Measurements from ENCODE around the gene POU2F1. TPM values are rescaled to one million over a fixed set of nuclear protein-coding genes. Genes with fewer than 3 reads are reported as not detected.

POU2F1 gene
- total and polyA plus RNA-seq, 11 donors: 2.4 to 13.4 (median 8.8) TPM

DNA sequence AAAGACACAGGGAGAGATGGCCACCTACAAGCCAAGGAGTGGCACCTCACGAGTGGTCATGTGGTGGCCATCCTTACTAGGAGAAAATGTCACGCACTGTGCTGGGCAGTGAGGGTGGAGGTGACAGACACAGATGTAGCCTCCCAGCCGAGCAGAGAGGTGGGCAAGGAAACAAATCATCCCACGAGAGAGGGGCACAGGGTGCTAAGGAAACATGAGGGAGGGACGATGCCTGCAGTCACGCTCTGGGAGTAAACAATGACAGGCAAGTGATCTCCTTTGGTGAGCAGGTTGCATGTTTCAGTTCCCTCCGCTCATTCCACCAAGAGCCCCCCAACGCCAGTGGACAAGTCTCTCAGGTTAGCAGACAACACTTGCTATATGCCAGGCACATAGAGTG lies 231.8 kb downstream of the POU2F1 start:
- Histone ChIP-seq H3K27ac (no peak overlapping the region), H3K4me3 (no peak overlapping the region), H3K36me3 (no peaks in the 10 kb centered on the region), H3K9me3 (no peaks in the 10 kb centered on the region), H3K4me1 (peaks cover 0 to 27% (median 5%) of the 10 kb centered on the region in 12 donors), H3K27me3 (no peaks in the 10 kb centered on the region)
- no peak for TF ChIP-seq POLR2A (IDR thresholded peaks at IDR 0.05)
- TF ChIP-seq, protein P1, sequence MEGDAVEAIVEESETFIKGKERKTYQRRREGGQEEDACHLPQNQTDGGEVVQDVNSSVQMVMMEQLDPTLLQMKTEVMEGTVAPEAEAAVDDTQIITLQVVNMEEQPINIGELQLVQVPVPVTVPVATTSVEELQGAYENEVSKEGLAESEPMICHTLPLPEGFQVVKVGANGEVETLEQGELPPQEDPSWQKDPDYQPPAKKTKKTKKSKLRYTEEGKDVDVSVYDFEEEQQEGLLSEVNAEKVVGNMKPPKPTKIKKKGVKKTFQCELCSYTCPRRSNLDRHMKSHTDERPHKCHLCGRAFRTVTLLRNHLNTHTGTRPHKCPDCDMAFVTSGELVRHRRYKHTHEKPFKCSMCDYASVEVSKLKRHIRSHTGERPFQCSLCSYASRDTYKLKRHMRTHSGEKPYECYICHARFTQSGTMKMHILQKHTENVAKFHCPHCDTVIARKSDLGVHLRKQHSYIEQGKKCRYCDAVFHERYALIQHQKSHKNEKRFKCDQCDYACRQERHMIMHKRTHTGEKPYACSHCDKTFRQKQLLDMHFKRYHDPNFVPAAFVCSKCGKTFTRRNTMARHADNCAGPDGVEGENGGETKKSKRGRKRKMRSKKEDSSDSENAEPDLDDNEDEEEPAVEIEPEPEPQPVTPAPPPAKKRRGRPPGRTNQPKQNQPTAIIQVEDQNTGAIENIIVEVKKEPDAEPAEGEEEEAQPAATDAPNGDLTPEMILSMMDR (IDR thresholded peaks at IDR 0.05): no peak
- ATAC-seq (no peak), DNase-seq (no peak)
- WGBS, 4 donors: 76 to 91% (median 89%) methylated on average over 8 of the region's 8 CpGs
- intact Hi-C loops (cut with DNase I): loop anchor here in 1 of 10 donors (10.0 kb wide), 1 partner anchor 82 kb away; no protein-coding TSS in a partner anchor

DNA sequence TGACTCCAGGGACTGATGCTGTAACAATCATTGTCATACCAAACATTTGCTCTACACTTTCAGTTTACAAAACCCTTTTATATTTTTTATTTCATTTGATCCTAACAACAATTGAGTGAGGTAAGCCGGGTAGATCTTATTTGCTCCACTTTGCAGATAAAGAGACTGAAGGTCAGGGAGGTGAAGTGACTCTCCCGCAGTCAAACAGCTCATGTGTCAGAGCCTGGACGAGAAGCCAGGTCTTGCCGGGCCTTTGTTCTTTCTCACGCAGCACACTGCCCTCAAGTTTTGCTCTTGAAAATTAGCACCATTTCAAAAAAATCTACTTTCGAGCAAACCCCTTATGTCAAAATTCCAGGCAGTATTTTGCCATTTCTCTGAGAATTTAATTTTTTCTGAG lies 232.4 kb downstream of the POU2F1 start:
- WGBS, 4 donors: 57 to 75% (median 70%) methylated on average over 6 of the region's 6 CpGs
- Histone ChIP-seq H3K9me3 (no peaks in the 10 kb centered on the region), H3K4me3 (no peak overlapping the region), H3K27ac (no peak overlapping the region), H3K27me3 (no peaks in the 10 kb centered on the region), H3K36me3 (no peaks in the 10 kb centered on the region), H3K4me1 (peaks cover 0 to 26% (median 5%) of the 10 kb centered on the region in 12 donors)
- intact Hi-C loops (cut with DNase I): loop anchor here in 1 of 10 donors (10.0 kb wide), 1 partner anchor 82 kb away; no protein-coding TSS in a partner anchor
- TF ChIP-seq, protein P1 (IDR thresholded peaks at IDR 0.05): no peak
- TF ChIP-seq POLR2A (IDR thresholded peaks at IDR 0.05): no peak
- no peak for DNase-seq
- ATAC-seq: no peak

DNA sequence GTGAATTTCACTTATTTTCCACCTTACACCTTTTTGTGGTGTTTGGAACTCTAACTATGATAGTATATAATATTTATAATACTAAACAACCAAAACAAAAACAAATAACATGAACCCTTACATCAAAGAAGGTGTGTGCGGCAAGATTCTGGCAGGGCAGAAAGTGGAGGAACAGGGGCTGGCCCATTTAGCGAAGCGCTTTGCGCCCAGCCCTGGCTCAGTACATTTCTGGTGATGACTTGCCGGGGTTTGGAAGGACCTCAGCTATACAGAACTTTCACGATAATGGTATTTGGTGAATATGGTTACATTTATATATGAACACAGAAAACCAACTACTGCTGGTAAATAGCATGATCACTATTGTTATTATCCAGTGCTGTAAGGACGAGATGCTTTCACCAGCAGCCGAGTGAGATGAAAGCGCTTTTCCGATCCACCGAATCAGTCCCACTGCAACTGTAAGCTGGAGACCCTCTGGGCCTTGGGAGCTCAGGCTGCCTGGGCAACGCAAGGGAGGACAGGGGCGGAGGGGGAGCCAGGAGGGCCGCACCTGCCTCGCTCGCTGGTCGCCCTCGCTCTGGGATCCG lies 233.7 kb downstream of the POU2F1 start:
- intact Hi-C loops (cut with DNase I): loop anchor here in 1 of 10 donors (10.0 kb wide), 1 partner anchor 80 kb away; no protein-coding TSS in a partner anchor

More for the DNA sequence above, 233.7 kb downstream of the POU2F1 start:
- peak overlapping the region; percentile 40 to 93 (median 78) for H3K4me3 ChIP-seq
- H3K27me3 ChIP-seq: no peaks in the 10 kb centered on the region
- peak overlapping the region; percentile 66 to 94 (median 86) for H3K27ac ChIP-seq
- TF ChIP-seq, protein P1 (IDR thresholded peaks at IDR 0.05): no peak
- no peak for TF ChIP-seq POLR2A (IDR thresholded peaks at IDR 0.05)
- DNase-seq: no peak
- H3K9me3 ChIP-seq: no peaks in the 10 kb centered on the region
- no peaks in the 10 kb centered on the region for H3K36me3 ChIP-seq
- ATAC-seq: peak in 1 of 4 donors; percentile 12
- 25 to 43% (median 33%) methylated on average over 13 to 19 of the region's 19 CpGs for WGBS, 4 donors
- peaks cover 0 to 26% (median 5%) of the 10 kb centered on the region in 12 donors for H3K4me1 ChIP-seq
